ENCODE results near the gene BTN3A1.

- TF ChIP-seq POLR2A (IDR thresholded peaks at IDR 0.05), result no peak
- TF ChIP-seq CTCF (IDR thresholded peaks at IDR 0.05), result no peak
Observed at GRCh38 chr6:26352315-26352714, 49.8 kb upstream of the BTN3A1 start.

Data from stomach (tissue), 4 donors.